PC-9 (cell line): ENCODE results near the gene ANKRD13B. TPM values are rescaled to one million over a fixed set of nuclear protein-coding genes. Genes with fewer than 3 reads are reported as not detected.

Experiments used
- BruUV-seq: library from RNA; stranded (reverse); fragments of 400-500 nt; replicated peaks from 2 replicates; lab custom pipeline; 2021; lab: Mats Ljungman, UMichigan
- CTCF ChIA-PET: fragments of 300-600 bp; sonication (Branson Sonifier 250); formaldehyde crosslinking; loops from one replicate; lab custom pipeline; 2022; ENCODE audit warnings: antibody characterized with exemption; lab: Charles Lee
- POLR2A ChIA-PET: fragments of 300-600 bp; sonication (Branson Sonifier 250); formaldehyde crosslinking; loops from one replicate; lab custom pipeline; 2022; ENCODE audit warnings: antibody characterized with exemption; ENCODE audit not compliant: unreplicated experiment; lab: Charles Lee
- DNase-seq, 2 experiments: peaks; one replicate each; pipeline versions ENCODE4 v3.0.0 to v3.0.0-alpha.2; 2015 to 2022; ENCODE audit warnings: mixed read lengths in 1 of 2
- H2AFZ ChIP-seq: fragments of 200-600 bp; sonication (generic); 2 replicates; pipeline ENCODE4 v1.8.1; 2017; ENCODE audit warnings: antibody characterized with exemption
- H3F3A ChIP-seq: fragments of 200-600 bp; sonication (generic); 2 replicates; pipeline ENCODE4 v1.8.1; 2017; ENCODE audit warnings: antibody characterized with exemption, mild to moderate bottlenecking, low read depth; ENCODE audit not compliant: insufficient read depth
- H3K27ac ChIP-seq: fragments of 200-600 bp; sonication (generic); 2 replicates; pipeline ENCODE4 v1.6.1; 2016; ENCODE audit warnings: mixed run types
- H3K27me3 ChIP-seq: fragments of 200-600 bp; sonication (generic); 2 replicates; pipeline ENCODE4 v1.6.1; 2016; ENCODE audit warnings: low read depth, mixed run types; ENCODE audit not compliant: insufficient read depth
- H3K36me3 ChIP-seq: fragments of 200-600 bp; sonication (generic); 2 replicates; pipeline ENCODE4 v1.6.1; 2016; ENCODE audit warnings: low read depth, mixed run types
- H3K4me1 ChIP-seq: fragments of 200-600 bp; sonication (generic); replicated peaks from 2 replicates; pipeline ENCODE4 v1.6.1; 2016; ENCODE audit warnings: mixed run types; ENCODE audit not compliant: insufficient read depth
- H3K4me2 ChIP-seq: fragments of 200-600 bp; sonication (generic); 2 replicates; pipeline ENCODE4 v1.6.1; 2017; ENCODE audit warnings: mixed run types
- H3K4me3 ChIP-seq: fragments of 200-600 bp; sonication (generic); 2 replicates; pipeline ENCODE4 v1.6.1; 2016; ENCODE audit warnings: mixed run types
- H3K79me2 ChIP-seq: fragments of 200-600 bp; sonication (generic); 2 replicates; pipeline ENCODE4 v1.6.1; 2017; ENCODE audit warnings: low read depth, mixed run types
- H3K9me2 ChIP-seq: fragments of 200-600 bp; sonication (generic); 2 replicates; pipeline ENCODE4 v1.8.1; 2017; ENCODE audit warnings: mild to moderate bottlenecking; ENCODE audit not compliant: insufficient read depth
- H3K9me3 ChIP-seq: fragments of 200-600 bp; sonication (generic); 2 replicates; pipeline ENCODE4 v1.8.1; 2016; ENCODE audit warnings: low read depth; ENCODE audit not compliant: insufficient read depth
- H4K20me1 ChIP-seq: fragments of 200-600 bp; sonication (generic); 2 replicates; pipeline ENCODE4 v1.8.1; 2017; ENCODE audit not compliant: insufficient read depth
- CTCF ChIP-seq: fragments of 200-600 bp; sonication (generic); conservative IDR thresholded peaks from 2 replicates; pipeline ENCODE4 v1.6.1; 2017; ENCODE audit warnings: mixed run types, antibody characterized with exemption, mild to moderate bottlenecking, moderate library complexity
- EZH2 ChIP-seq: fragments of 200-600 bp; sonication (generic); IDR thresholded peaks from 2 replicates; pipeline ENCODE4 v1.8.0; 2017; ENCODE audit warnings: antibody characterized with exemption, low read depth
- intact Hi-C: fragments of 100-400 bp; cut with micrococcal nuclease; formaldehyde crosslinking; loops from one replicate; pipeline ENCODE4 v1.10.0; 2022; ENCODE audit not compliant: unreplicated experiment
- total RNA-seq: library from RNA; stranded (reverse); gene quantifications from 2 replicates; pipeline ENCODE4 v1.2.3, GENCODE V29; 2021

The ANKRD13B gene
- total RNA-seq, 1 experiment from 2014 or later: 28.4 TPM

GRCh38 chr17:29619251-29619650 is 26.3 kb downstream of the ANKRD13B start:
- Histone ChIP-seq H3K27ac (no peak overlapping the region), H4K20me1 (no peaks in the 10 kb centered on the region), H3K4me2 (peak overlapping the region; percentile 54; the same call in 1 of the 2 replicates), H3K36me3 (no peaks in the 10 kb centered on the region), H3K79me2 (no peaks in the 10 kb centered on the region), H3K9me2 (no peaks in the 10 kb centered on the region), H3F3A (peaks cover 11% of the 10 kb centered on the region; the same call in 1 of the 2 replicates), H3K9me3 (no peaks in the 10 kb centered on the region), H3K27me3 (no peaks in the 10 kb centered on the region), H3K4me1 (peaks cover 47% of the 10 kb centered on the region), H3K4me3 (no peak overlapping the region), H2AFZ (no peak overlapping the region)
- ChIA-PET POLR2A (interaction anchor here (0.5 kb wide), 1 partner anchor 44 kb away, joined by 4 read pairs; no protein-coding TSS in a partner anchor), CTCF (no interaction called here)
- TF ChIP-seq EZH2 (no peak), CTCF (no peak; the same call in 1 of the 2 replicates)
- BruUV-seq: no TSS peak
- DNase-seq: no peak
- intact Hi-C loops: no loop called here

- no peaks in the 10 kb centered on the region for H3K27me3 ChIP-seq
- no peaks in the 10 kb centered on the region for H3K9me3 ChIP-seq
- no peaks in the 10 kb centered on the region for H3K9me2 ChIP-seq
- H3K4me3 ChIP-seq: no peak overlapping the region
- H3K4me2 ChIP-seq: peak overlapping the region; percentile 54
- H3K36me3 ChIP-seq: no peaks in the 10 kb centered on the region
- TF ChIP-seq CTCF (no peak), EZH2 (no peak)
- peaks cover 53% of the 10 kb centered on the region for H3K4me1 ChIP-seq
- 0 out of 2 replicates have a peak overlapping the region, but pooled peaks have one; percentile 9 for H3K27ac ChIP-seq
- no TSS peak for BruUV-seq
- no peaks in the 10 kb centered on the region for H3K79me2 ChIP-seq
- ChIA-PET POLR2A (interaction anchor here (0.9 kb wide), 1 partner anchor 89 kb away, joined by 3 read pairs; no protein-coding TSS in a partner anchor), CTCF (interaction anchor here (0.6 to 1.8 kb wide), 3 partner anchors 19 to 473 kb away, joined by 3 to 12 read pairs (median 5); no protein-coding TSS in a partner anchor)
- H4K20me1 ChIP-seq: no peaks in the 10 kb centered on the region
- peak; percentile 65 to 66 for DNase-seq
- intact Hi-C loops: no loop called here
- peaks cover 15% of the 10 kb centered on the region; the same call in 1 of the 2 replicates for H3F3A ChIP-seq
- H2AFZ ChIP-seq: no peak overlapping the region
These were observed 27.3 kb downstream of the ANKRD13B start for GRCh38 chr17:29620271-29620670.

GRCh38 chr17:29620779-29621500 is 28.0 kb downstream of the ANKRD13B start:
- no peak overlapping the region for H2AFZ ChIP-seq
- no peaks in the 10 kb centered on the region for H3K79me2 ChIP-seq
- no peaks in the 10 kb centered on the region for H4K20me1 ChIP-seq
- H3K4me1 ChIP-seq: peaks cover 58% of the 10 kb centered on the region
- DNase-seq: no peak
- H3K9me2 ChIP-seq: no peaks in the 10 kb centered on the region
- TF ChIP-seq CTCF (no peak), EZH2 (no peak)
- no peaks in the 10 kb centered on the region for H3K27me3 ChIP-seq
- intact Hi-C loops: no loop called here
- H3K4me3 ChIP-seq: no peak overlapping the region
- H3K9me3 ChIP-seq: no peaks in the 10 kb centered on the region
- no peak overlapping the region for H3K27ac ChIP-seq
- peaks cover 15% of the 10 kb centered on the region; the same call in 1 of the 2 replicates for H3F3A ChIP-seq
- peak overlapping the region; percentile 54; the same call in 1 of the 2 replicates for H3K4me2 ChIP-seq
- BruUV-seq: no TSS peak
- POLR2A ChIA-PET: interaction anchor here (0.5 to 1.0 kb wide), 5 partner anchors 29 to 909 kb away, joined by 3 to 4 read pairs (median 3); partner anchors contain the start of gene PROCA1
- no peaks in the 10 kb centered on the region for H3K36me3 ChIP-seq
- CTCF ChIA-PET: interaction anchor here (0.6 to 1.8 kb wide), 5 partner anchors 18 to 473 kb away, joined by 3 to 12 read pairs (median 5); no protein-coding TSS in a partner anchor
